WTC11 (cell line): Measurements from ENCODE around the gene NPEPL1. TPM values are rescaled to one million over a fixed set of nuclear protein-coding genes. Genes with fewer than 3 reads are reported as not detected.
A peak's percentile ranks its signal among the peaks of the same experiment; 100 is the strongest.

Experiments
- ATAC-seq: fragments of 200-7000 bp; cut with Tn5 transposase; 2 replicates; pipeline ENCODE4 v1.10.0; 2021; ENCODE audit warnings: mild to moderate bottlenecking, moderate library complexity
- CTCF ChIA-PET: fragments of 300-600 bp; sonication (Branson Sonifier 250); formaldehyde crosslinking; loops from one replicate; lab custom pipeline; 2021; ENCODE audit warnings: antibody characterized with exemption; lab: Charles Lee
- POLR2A ChIA-PET: fragments of 350-600 bp; sonication (Branson Sonifier 250); formaldehyde crosslinking; loops from one replicate; lab custom pipeline; 2021; ENCODE audit warnings: antibody characterized with exemption; lab: Charles Lee
- DNase-seq: peaks from one replicate; pipeline ENCODE4 v3.0.0; 2021; ENCODE audit warnings: low spot score
- H3K27ac Mint-ChIP-seq: 2 replicates; pipeline ENCODE4 v1.8.0; 2021; ENCODE audit warnings: mixed read lengths
- H3K27me3 Mint-ChIP-seq: 2 replicates; pipeline ENCODE4 v1.8.0; 2021; ENCODE audit warnings: low read depth, mild to moderate bottlenecking, moderate library complexity, mixed read lengths
- H3K36me3 Mint-ChIP-seq: 2 replicates; pipeline ENCODE4 v1.8.0; 2021; ENCODE audit warnings: mixed read lengths
- H3K4me1 Mint-ChIP-seq: 2 replicates; pipeline ENCODE4 v1.8.0; 2022; ENCODE audit warnings: mixed read lengths
- H3K4me3 Mint-ChIP-seq: 2 replicates; pipeline ENCODE4 v1.8.0; 2021; ENCODE audit warnings: mild to moderate bottlenecking, moderate library complexity, mixed read lengths
- H3K9me3 Mint-ChIP-seq: 2 replicates; pipeline ENCODE4 v1.8.0; 2021; ENCODE audit warnings: mixed read lengths
- ELF4 ChIP-seq: sonication (generic); formaldehyde crosslinking; IDR thresholded peaks from 2 replicates; pipeline ENCODE4 v1.8.1; 2022; ENCODE audit warnings: low read depth, mild to moderate bottlenecking, moderate library complexity, missing genetic modification reagents
- EMX1 ChIP-seq: fragments of 250-450 bp; sonication (Bioruptor Pico); IDR thresholded peaks from 2 replicates; pipeline ENCODE4 v1.8.0; 2021; ENCODE audit warnings: mild to moderate bottlenecking
- HMGA2 ChIP-seq: fragments of 250-450 bp; sonication (Bioruptor Pico); IDR thresholded peaks from 2 replicates; pipeline ENCODE4 v1.4.0; 2021; ENCODE audit warnings: mild to moderate bottlenecking, moderate library complexity
- JUN ChIP-seq: sonication (generic); formaldehyde crosslinking; IDR thresholded peaks from 2 replicates; pipeline ENCODE4 v1.8.0; 2023; ENCODE audit warnings: mild to moderate bottlenecking, missing genetic modification reagents
- NFE2L1 ChIP-seq: sonication (generic); formaldehyde crosslinking; IDR thresholded peaks from 2 replicates; pipeline ENCODE4 v1.8.1; 2023; ENCODE audit warnings: missing genetic modification reagents
- ZNF671 ChIP-seq: fragments of 250-450 bp; sonication (Bioruptor Pico); IDR thresholded peaks from 2 replicates; pipeline ENCODE4 v1.8.0; 2021; ENCODE audit warnings: mild to moderate bottlenecking
- total RNA-seq: library from RNA; stranded (reverse); gene quantifications from 3 replicates; pipeline ENCODE4 v1.2.3, GENCODE V29; 2021
- TF ChIP-seq, protein P1 (sequence below): sonication (generic); formaldehyde crosslinking; IDR thresholded peaks from 2 replicates; pipeline ENCODE4 v1.8.1; 2023; ENCODE audit warnings: mild to moderate bottlenecking, missing genetic modification reagents, moderate library complexity
- TF ChIP-seq, protein P2 (sequence below): sonication (generic); formaldehyde crosslinking; IDR thresholded peaks from 2 replicates; pipeline ENCODE4 v1.8.1; 2023; ENCODE audit warnings: mild to moderate bottlenecking, missing genetic modification reagents
- TF ChIP-seq, protein P3 (sequence below): sonication (generic); formaldehyde crosslinking; conservative IDR thresholded peaks from 2 replicates; pipeline ENCODE4 v1.8.1; 2022; ENCODE audit warnings: mild to moderate bottlenecking, missing genetic modification reagents
- TF ChIP-seq, protein P4 (sequence below): sonication (generic); formaldehyde crosslinking; IDR thresholded peaks from 2 replicates; pipeline ENCODE4 v1.8.1; 2023; ENCODE audit warnings: mild to moderate bottlenecking, missing genetic modification reagents
- TF ChIP-seq, protein P5 (sequence below): fragments of 250-450 bp; sonication (Bioruptor Pico); IDR thresholded peaks from 2 replicates; pipeline ENCODE4 v1.9.0; 2021; ENCODE audit warnings: moderate library complexity, mild to moderate bottlenecking, inconsistent platforms, borderline replicate concordance

Gene NPEPL1
- total RNA-seq, 1 experiment from 2014 or later: 39.9 TPM

DNA sequence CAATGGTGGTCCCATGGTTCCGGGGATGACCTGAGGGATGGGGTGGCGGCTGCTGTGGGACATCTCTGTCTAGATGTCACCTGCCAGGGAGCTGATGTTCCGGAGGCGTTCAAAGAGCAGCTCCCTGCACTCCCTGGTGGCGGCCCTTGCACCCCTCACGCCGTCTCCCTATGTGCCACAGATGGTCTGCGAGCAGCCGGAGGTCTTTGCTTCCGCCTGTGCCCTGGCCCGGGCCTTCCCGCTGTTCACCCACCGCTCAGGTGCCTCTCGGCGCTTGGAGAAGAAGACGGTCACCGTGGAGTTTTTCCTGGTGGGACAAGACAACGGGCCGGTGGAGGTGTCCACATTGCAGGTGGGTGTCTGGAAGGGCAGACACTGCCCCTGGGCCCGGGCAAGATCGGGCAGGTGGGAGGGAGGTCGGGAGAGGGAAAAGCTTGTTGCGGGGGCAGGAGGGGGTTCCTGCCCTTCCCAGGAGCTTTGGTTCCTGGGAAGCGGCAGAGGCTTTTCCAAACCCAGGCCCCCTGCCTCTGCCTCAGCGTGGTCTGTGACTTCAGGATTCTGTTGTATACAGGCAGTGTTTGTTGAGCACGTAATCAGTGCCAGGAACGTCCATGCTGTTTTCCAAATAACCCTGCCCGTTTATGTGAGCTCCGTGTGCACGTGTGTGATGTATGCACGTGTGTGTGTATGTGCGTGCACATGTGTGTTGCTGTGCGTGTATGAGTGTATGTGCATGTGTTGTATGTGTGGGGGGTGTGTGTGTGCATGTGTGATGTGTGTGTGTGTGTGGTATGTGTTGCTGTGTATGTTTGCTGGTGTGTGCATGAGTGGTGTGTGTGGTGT is 1.9 kb downstream of the NPEPL1 start:
- peaks cover 7% of the 10 kb centered on the region for H3K36me3 Mint-ChIP-seq
- peaks cover 28% of the 10 kb centered on the region for H3K4me1 Mint-ChIP-seq
- no peak for DNase-seq
- ChIA-PET POLR2A (interaction anchor here (1.2 kb wide), 2 partner anchors 122 to 145 kb away, joined by 3 read pairs; no protein-coding TSS in a partner anchor), CTCF (interaction anchor here (1.0 to 4.4 kb wide), 9 partner anchors 20 to 213 kb away, joined by 3 to 41 read pairs (median 4); partner anchors contain the start of gene STX16)
- peak overlapping the region; percentile 62; the same call in 1 of the 2 replicates for H3K27ac Mint-ChIP-seq
- TF ChIP-seq, protein P1, sequence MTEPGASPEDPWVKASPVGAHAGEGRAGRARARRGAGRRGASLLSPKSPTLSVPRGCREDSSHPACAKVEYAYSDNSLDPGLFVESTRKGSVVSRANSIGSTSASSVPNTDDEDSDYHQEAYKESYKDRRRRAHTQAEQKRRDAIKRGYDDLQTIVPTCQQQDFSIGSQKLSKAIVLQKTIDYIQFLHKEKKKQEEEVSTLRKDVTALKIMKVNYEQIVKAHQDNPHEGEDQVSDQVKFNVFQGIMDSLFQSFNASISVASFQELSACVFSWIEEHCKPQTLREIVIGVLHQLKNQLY (CRISPR knock-in tag): no peak
- no peak for TF ChIP-seq ELF4 (CRISPR knock-in tag)
- TF ChIP-seq, protein P2, sequence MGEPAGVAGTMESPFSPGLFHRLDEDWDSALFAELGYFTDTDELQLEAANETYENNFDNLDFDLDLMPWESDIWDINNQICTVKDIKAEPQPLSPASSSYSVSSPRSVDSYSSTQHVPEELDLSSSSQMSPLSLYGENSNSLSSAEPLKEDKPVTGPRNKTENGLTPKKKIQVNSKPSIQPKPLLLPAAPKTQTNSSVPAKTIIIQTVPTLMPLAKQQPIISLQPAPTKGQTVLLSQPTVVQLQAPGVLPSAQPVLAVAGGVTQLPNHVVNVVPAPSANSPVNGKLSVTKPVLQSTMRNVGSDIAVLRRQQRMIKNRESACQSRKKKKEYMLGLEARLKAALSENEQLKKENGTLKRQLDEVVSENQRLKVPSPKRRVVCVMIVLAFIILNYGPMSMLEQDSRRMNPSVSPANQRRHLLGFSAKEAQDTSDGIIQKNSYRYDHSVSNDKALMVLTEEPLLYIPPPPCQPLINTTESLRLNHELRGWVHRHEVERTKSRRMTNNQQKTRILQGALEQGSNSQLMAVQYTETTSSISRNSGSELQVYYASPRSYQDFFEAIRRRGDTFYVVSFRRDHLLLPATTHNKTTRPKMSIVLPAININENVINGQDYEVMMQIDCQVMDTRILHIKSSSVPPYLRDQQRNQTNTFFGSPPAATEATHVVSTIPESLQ: no peak
- no peak for TF ChIP-seq HMGA2 (CRISPR knock-in tag)
- no peak for TF ChIP-seq EMX1
- no peak for TF ChIP-seq JUN (CRISPR knock-in tag)
- TF ChIP-seq, protein P3, sequence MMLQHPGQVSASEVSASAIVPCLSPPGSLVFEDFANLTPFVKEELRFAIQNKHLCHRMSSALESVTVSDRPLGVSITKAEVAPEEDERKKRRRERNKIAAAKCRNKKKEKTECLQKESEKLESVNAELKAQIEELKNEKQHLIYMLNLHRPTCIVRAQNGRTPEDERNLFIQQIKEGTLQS (CRISPR knock-in tag): no peak
- TF ChIP-seq, protein P4, sequence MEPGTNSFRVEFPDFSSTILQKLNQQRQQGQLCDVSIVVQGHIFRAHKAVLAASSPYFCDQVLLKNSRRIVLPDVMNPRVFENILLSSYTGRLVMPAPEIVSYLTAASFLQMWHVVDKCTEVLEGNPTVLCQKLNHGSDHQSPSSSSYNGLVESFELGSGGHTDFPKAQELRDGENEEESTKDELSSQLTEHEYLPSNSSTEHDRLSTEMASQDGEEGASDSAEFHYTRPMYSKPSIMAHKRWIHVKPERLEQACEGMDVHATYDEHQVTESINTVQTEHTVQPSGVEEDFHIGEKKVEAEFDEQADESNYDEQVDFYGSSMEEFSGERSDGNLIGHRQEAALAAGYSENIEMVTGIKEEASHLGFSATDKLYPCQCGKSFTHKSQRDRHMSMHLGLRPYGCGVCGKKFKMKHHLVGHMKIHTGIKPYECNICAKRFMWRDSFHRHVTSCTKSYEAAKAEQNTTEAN (CRISPR knock-in tag): no peak
- no peaks in the 10 kb centered on the region for H3K27me3 Mint-ChIP-seq
- no peaks in the 10 kb centered on the region for H3K9me3 Mint-ChIP-seq
- ATAC-seq: no peak
- no peak overlapping the region for H3K4me3 Mint-ChIP-seq

DNA sequence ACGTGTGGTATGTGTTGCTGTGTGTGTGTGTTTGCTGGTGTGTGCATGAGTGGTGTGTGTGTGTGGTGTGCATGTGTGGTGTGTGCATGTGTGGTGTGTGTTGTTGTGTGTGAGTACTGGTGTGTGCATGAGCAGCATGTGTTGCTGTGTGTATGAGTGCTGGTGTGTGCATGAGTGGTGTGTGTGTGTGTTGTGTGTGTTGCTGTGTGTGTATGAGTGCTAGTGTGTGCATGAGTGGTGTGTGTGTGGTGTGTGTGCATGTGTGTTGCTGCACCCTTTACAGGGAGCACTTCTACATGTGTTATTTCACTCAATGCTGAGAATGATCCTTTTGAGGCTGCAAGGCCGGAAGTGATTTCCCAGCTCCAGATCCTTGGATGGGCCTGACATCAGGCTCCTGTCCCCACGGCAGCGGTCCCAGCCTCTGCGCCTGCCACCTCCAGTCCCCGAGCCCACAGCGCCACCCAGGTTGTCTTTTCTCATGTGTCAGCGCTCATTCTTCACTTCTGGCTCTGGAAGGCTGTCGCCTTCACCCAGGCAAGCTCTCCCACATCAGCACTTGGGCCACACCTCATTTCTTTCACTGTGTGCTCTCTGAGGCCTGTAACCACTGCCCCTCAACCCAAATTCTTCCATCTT is 2.6 kb downstream of the NPEPL1 start:
- Mint-ChIP-seq H3K4me3 (no peak overlapping the region), H3K9me3 (no peaks in the 10 kb centered on the region), H3K27ac (no peak overlapping the region), H3K36me3 (peaks cover 15% of the 10 kb centered on the region), H3K4me1 (peaks cover 26% of the 10 kb centered on the region), H3K27me3 (no peaks in the 10 kb centered on the region)
- DNase-seq: no peak
- ATAC-seq: no peak
- CTCF ChIA-PET: interaction anchor here (0.7 to 4.4 kb wide), 2 partner anchors 26 to 144 kb away, joined by 3 to 12 read pairs; no protein-coding TSS in a partner anchor
- TF ChIP-seq ZNF671 (CRISPR knock-in tag) (no peak), NFE2L1 (CRISPR knock-in tag) (0 out of 2 replicates have a peak, but pooled peaks have one; percentile 27)
- POLR2A ChIA-PET: no interaction called here

DNA sequence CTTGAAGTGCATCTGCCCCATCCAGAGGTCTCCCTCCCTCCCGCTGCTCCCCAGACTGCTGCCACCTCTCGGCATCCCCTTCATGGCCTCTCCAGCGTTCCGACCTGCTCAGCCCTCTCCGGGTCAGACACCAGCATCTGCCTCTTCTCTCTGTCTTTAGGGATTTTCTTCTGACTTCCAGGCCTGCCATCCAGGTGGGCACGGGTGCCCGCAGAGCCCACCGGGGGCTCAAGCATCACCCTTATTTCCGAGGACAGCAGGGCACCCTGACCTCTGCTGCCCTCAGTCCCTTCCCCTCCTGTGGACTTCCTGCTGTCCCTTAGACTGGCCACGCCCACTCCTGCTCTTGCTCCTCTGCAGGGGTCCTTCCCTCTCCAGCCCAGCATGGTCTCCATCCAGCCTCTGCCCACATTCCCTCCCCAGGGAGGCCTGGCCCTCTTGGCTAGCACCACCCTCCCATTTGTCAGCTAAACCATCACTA is 3.3 kb downstream of the NPEPL1 start:
- CTCF ChIA-PET: interaction anchor here (0.7 to 1.7 kb wide), 2 partner anchors 45 to 143 kb away, joined by 3 to 6 read pairs; partner anchors contain the start of gene STX16
- no peak overlapping the region for H3K27ac Mint-ChIP-seq
- no peak for ATAC-seq

More for the DNA sequence above, 3.3 kb downstream of the NPEPL1 start:
- TF ChIP-seq, protein P5, sequence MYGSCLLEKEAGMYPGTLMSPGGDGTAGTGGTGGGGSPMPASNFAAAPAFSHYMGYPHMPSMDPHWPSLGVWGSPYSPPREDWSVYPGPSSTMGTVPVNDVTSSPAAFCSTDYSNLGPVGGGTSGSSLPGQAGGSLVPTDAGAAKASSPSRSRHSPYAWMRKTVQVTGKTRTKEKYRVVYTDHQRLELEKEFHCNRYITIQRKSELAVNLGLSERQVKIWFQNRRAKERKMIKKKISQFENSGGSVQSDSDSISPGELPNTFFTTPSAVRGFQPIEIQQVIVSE (CRISPR knock-in tag): no peak
- TF ChIP-seq ZNF671 (CRISPR knock-in tag): no peak
- H3K9me3 Mint-ChIP-seq: no peaks in the 10 kb centered on the region
- H3K36me3 Mint-ChIP-seq: peaks cover 17% of the 10 kb centered on the region
- H3K27me3 Mint-ChIP-seq: no peaks in the 10 kb centered on the region
- POLR2A ChIA-PET: no interaction called here
- DNase-seq: no peak
- no peak overlapping the region for H3K4me3 Mint-ChIP-seq
- H3K4me1 Mint-ChIP-seq: peaks cover 24% of the 10 kb centered on the region
